KMS-11 (cell line): ENCODE data around the gene NDFIP1.

Experiments used
- H2AFZ ChIP-seq: fragments of 200-600 bp; sonication (generic); 2 replicates; pipeline ENCODE4 v1.6.1; 2016; ENCODE audit warnings: antibody characterized with exemption, mixed run types, low read depth
- H3K27ac ChIP-seq: fragments of 200-600 bp; sonication (generic); 2 replicates; pipeline ENCODE4 v1.6.1; 2016; ENCODE audit warnings: mild to moderate bottlenecking, mixed run types
- H3K27me3 ChIP-seq: fragments of 200-600 bp; sonication (generic); 2 replicates; pipeline ENCODE4 v1.6.1; 2017; ENCODE audit warnings: mild to moderate bottlenecking, low read depth, mixed run types, moderate library complexity; ENCODE audit not compliant: insufficient read depth
- H3K36me3 ChIP-seq: fragments of 200-600 bp; sonication (generic); 2 replicates; pipeline ENCODE4 v1.6.1; 2017; ENCODE audit warnings: mild to moderate bottlenecking, mixed run types; ENCODE audit not compliant: insufficient read depth
- H3K4me1 ChIP-seq: fragments of 200-600 bp; sonication (generic); 2 replicates; pipeline ENCODE4 v1.6.1; 2016; ENCODE audit warnings: mild to moderate bottlenecking, low read depth, mixed run types; ENCODE audit not compliant: poor library complexity, severe bottlenecking
- H3K4me2 ChIP-seq: fragments of 200-600 bp; sonication (generic); 2 replicates; pipeline ENCODE4 v1.7.0; 2016; ENCODE audit warnings: mild to moderate bottlenecking, mixed run types
- H3K4me3 ChIP-seq: fragments of 200-600 bp; sonication (generic); IDR thresholded peaks from 2 replicates; pipeline ENCODE4 v1.6.1; 2017; ENCODE audit warnings: low read depth, low read length, mixed read lengths; ENCODE audit not compliant: insufficient read depth
- H3K79me2 ChIP-seq: fragments of 200-600 bp; sonication (generic); 2 replicates; pipeline ENCODE4 v1.6.1; 2016; ENCODE audit warnings: low read depth, mixed run types; ENCODE audit not compliant: insufficient read depth
- H3K9ac ChIP-seq: fragments of 200-600 bp; sonication (generic); 2 replicates; pipeline ENCODE4 v1.6.1; 2016; ENCODE audit warnings: mild to moderate bottlenecking, mixed run types
- H4K20me1 ChIP-seq: fragments of 200-600 bp; sonication (generic); 2 replicates; pipeline ENCODE4 v1.6.1; 2016; ENCODE audit warnings: mild to moderate bottlenecking, mixed run types; ENCODE audit not compliant: insufficient read depth
- TF ChIP-seq, protein P1 (sequence below): fragments of 200-600 bp; sonication (generic); conservative IDR thresholded peaks from 2 replicates; pipeline ENCODE4 v1.6.1; 2017; ENCODE audit warnings: low read depth, mild to moderate bottlenecking, antibody characterized with exemption, low read length, moderate library complexity, mixed read lengths

The NDFIP1 gene

DNA sequence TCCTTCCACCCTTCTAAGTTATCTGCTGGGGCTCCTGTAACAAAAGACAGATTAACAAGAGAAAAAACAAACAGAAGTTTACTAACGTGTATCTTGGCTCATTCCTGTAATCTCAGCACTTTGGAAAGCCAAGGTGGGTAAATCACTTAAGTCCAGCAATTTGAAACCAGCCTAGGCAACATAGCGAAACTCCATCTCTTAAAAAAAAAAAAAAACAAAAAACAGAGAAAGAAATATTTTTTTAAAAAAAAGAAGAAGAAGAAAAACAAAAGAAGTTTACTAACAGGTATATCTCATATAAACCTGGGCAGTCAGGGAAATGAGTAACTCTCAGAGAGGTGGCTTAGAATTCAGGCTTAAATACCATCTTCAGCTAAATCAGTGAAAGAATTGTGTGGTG lies 10.3 kb upstream of the NDFIP1 start:
- Histone ChIP-seq H3K4me1 (peaks cover 10% of the 10 kb centered on the region), H2AFZ (no peak overlapping the region), H3K36me3 (no peaks in the 10 kb centered on the region), H4K20me1 (no peaks in the 10 kb centered on the region), H3K4me3 (no peak overlapping the region), H3K79me2 (no peaks in the 10 kb centered on the region), H3K9ac (no peak overlapping the region), H3K27me3 (no peaks in the 10 kb centered on the region), H3K4me2 (no peak overlapping the region), H3K27ac (no peak overlapping the region)
- TF ChIP-seq, protein P1, sequence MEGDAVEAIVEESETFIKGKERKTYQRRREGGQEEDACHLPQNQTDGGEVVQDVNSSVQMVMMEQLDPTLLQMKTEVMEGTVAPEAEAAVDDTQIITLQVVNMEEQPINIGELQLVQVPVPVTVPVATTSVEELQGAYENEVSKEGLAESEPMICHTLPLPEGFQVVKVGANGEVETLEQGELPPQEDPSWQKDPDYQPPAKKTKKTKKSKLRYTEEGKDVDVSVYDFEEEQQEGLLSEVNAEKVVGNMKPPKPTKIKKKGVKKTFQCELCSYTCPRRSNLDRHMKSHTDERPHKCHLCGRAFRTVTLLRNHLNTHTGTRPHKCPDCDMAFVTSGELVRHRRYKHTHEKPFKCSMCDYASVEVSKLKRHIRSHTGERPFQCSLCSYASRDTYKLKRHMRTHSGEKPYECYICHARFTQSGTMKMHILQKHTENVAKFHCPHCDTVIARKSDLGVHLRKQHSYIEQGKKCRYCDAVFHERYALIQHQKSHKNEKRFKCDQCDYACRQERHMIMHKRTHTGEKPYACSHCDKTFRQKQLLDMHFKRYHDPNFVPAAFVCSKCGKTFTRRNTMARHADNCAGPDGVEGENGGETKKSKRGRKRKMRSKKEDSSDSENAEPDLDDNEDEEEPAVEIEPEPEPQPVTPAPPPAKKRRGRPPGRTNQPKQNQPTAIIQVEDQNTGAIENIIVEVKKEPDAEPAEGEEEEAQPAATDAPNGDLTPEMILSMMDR, result no peak

DNA sequence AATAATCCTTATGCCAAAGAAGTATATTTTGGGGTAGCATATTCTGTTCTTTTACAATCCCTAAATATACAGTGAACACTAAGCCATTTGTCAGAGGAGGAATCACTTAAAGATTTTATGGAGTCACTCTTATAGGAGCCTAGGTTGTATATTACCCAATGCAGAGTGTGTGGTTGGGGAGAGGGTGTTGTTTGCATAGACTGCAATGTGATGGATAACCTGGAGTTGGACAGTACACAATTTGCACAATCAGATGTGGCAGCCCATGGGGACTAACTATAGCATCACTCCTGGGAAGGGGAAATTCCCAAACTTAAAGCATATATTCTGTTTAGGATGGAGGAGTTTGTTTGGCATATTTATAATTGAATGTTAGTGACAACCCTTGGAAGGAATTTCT lies 9.6 kb upstream of the NDFIP1 start:
- no peaks in the 10 kb centered on the region for H4K20me1 ChIP-seq
- TF ChIP-seq, protein P1, result no peak
- H3K9ac ChIP-seq, result no peak overlapping the region
- no peak overlapping the region for H3K27ac ChIP-seq
- H3K36me3 ChIP-seq, result no peaks in the 10 kb centered on the region
- H3K4me3 ChIP-seq, result no peak overlapping the region
- H3K4me2 ChIP-seq, result no peak overlapping the region
- no peak overlapping the region for H2AFZ ChIP-seq
- peaks cover 12% of the 10 kb centered on the region for H3K4me1 ChIP-seq
- H3K79me2 ChIP-seq, result no peaks in the 10 kb centered on the region
- H3K27me3 ChIP-seq, result no peaks in the 10 kb centered on the region

DNA sequence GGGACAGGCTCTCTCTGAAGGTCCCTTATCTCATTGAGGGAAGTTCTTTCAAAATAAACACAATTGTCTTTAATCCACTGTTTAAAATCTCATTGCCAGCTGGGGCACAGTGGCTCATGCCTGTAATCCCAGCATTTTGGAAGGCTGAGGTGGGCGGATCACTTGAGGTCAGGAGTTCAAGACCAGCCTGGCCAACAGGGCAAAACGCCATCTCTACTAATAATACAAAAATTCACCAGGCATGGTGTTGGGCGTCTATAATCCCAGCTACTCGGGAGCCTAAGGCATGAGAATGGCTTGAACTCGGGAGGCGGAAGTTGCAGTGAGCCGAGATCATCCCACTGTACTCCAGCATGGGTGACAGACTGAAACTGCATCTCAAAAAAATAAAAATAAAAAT lies 8.3 kb upstream of the NDFIP1 start:
- Histone ChIP-seq H3K27ac (no peak overlapping the region), H3K79me2 (no peaks in the 10 kb centered on the region), H3K4me1 (peaks cover 24% of the 10 kb centered on the region), H3K4me3 (no peak overlapping the region), H2AFZ (no peak overlapping the region), H3K9ac (no peak overlapping the region), H4K20me1 (no peaks in the 10 kb centered on the region), H3K36me3 (no peaks in the 10 kb centered on the region), H3K27me3 (no peaks in the 10 kb centered on the region), H3K4me2 (no peak overlapping the region)
- TF ChIP-seq, protein P1, result no peak

DNA sequence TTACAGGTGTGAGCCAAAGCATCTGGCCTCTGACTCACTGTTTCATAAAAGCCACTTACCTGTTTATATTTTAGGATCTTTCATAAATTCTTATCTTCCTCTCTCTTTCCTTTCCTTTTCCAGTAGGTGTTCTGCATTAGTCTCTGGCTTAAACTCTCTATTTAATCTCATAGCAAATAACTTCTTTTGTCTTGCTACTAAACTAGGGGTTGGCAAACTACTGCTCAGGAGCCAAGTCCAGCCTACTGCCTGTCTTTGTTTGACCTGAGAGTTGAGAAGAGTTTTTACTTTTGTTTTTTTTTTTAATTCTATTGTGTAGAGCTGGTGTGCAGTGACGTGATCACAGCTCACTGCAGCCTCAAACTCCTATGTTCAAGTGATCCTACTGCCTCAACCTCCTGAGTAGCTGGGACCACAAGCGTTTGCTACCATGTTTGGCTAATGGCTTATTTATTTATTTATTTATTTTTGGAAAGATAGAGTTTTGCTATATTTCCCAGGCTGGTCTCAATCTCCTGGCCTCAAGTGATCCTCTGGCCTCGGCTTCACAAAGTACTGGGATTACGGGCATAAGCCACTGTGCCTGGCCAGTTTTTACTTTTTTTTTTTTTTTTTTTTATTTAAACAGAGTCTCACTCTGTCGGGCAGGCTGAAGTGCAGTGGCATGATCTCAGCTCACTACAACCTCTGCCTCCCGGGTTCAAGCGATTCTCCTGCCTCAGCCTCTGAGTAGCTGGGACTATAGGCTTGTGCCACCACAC lies 5.4 kb upstream of the NDFIP1 start:
- H3K4me3 ChIP-seq, result no peak overlapping the region
- no peaks in the 10 kb centered on the region for H3K79me2 ChIP-seq
- H3K9ac ChIP-seq, result no peak overlapping the region
- no peaks in the 10 kb centered on the region for H3K36me3 ChIP-seq
- no peak overlapping the region for H3K27ac ChIP-seq
- H4K20me1 ChIP-seq, result no peaks in the 10 kb centered on the region
- no peaks in the 10 kb centered on the region for H3K27me3 ChIP-seq
- TF ChIP-seq, protein P1, result no peak
- H3K4me1 ChIP-seq, result peaks cover 21% of the 10 kb centered on the region
- H2AFZ ChIP-seq, result no peak overlapping the region
- H3K4me2 ChIP-seq, result no peak overlapping the region
